ENCODE measurements around the gene TUBG1. TPM values are rescaled to one million over a fixed set of nuclear protein-coding genes. Genes with fewer than 3 reads are reported as not detected.

Gene TUBG1
- total RNA-seq, 4 donors from 2014 or later = 21.8 to 56.6 (median 40.6) TPM

Other genes starting within 250 kb of the TUBG1 start
- gene STAT3, start 221.2 kb upstream of the TUBG1 start, total RNA-seq = 100 to 1,000 TPM; 146 to 253 (median 205) TPM
- gene CAVIN1, start 186.4 kb upstream of the TUBG1 start, total RNA-seq = 1,000 to 10,000 TPM in 2 of 4 donors, 100 to 1,000 TPM in 2; 615 to 1,266 (median 897) TPM
- gene ATP6V0A1, start 150.8 kb upstream of the TUBG1 start, total RNA-seq = 10 to 100 TPM; 47.5 to 84.5 (median 65.4) TPM
- 10 to 100 TPM; 31.9 to 46.9 (median 35.7) TPM for gene NAGLU, start 73.4 kb upstream of the TUBG1 start, total RNA-seq
- gene HSD17B1, start 56.8 kb upstream of the TUBG1 start, total RNA-seq = 1 to 10 TPM in 1 of 4 donors, under 1 TPM in 3; 0.39 to 1.4 (median 0.69) TPM
- gene COASY, start 47.5 kb upstream of the TUBG1 start, total RNA-seq = 10 to 100 TPM; 16.8 to 25.8 (median 19.9) TPM
- gene MLX, start 42.6 kb upstream of the TUBG1 start, total RNA-seq = 10 to 100 TPM; 24.4 to 33.9 (median 26.0) TPM
- gene PSMC3IP, start 32.0 kb upstream of the TUBG1 start, total RNA-seq = 1 to 10 TPM; 4.0 to 6.8 (median 4.8) TPM
- gene RETREG3, start 309 bp upstream of the TUBG1 start, total RNA-seq = 10 to 100 TPM; 50.6 to 65.8 (median 54.4) TPM
- 10 to 100 TPM; 19.7 to 57.3 (median 33.7) TPM for gene TUBG2, start 49.6 kb downstream of the TUBG1 start, total RNA-seq
- 10 to 100 TPM; 13.7 to 40.8 (median 23.4) TPM for gene PLEKHH3, start 67.3 kb downstream of the TUBG1 start, total RNA-seq
- 1 to 10 TPM; 1.0 to 4.6 (median 1.5) TPM for gene CCR10, start 72.2 kb downstream of the TUBG1 start, total RNA-seq
- 10 to 100 TPM in 1 of 4 donors, 1 to 10 TPM in 3; 1.7 to 14.5 (median 9.1) TPM for gene CNTNAP1, start 72.8 kb downstream of the TUBG1 start, total RNA-seq
- gene EZH1, start 135.4 kb downstream of the TUBG1 start, total RNA-seq = 10 to 100 TPM; 57.2 to 90.4 (median 59.7) TPM
- 10 to 100 TPM in 3 of 4 donors, 1 to 10 TPM in 1; 4.0 to 27.4 (median 21.5) TPM for gene RAMP2, start 151.5 kb downstream of the TUBG1 start, total RNA-seq
- gene VPS25, start 163.8 kb downstream of the TUBG1 start, total RNA-seq = 10 to 100 TPM; 43.1 to 64.0 (median 44.8) TPM
- 1 to 10 TPM in 3 of 4 donors, under 1 TPM in 1; 0.78 to 6.7 (median 1.6) TPM for gene WNK4, start 170.9 kb downstream of the TUBG1 start, total RNA-seq
- 10 to 100 TPM; 55.3 to 81.4 (median 66.8) TPM for gene COA3, start 189.0 kb downstream of the TUBG1 start, total RNA-seq
- under 1 TPM in 3 of 4 donors, not detected in 1; 0.20 to 0.93 (median 0.78) TPM for gene CNTD1, start 189.2 kb downstream of the TUBG1 start, total RNA-seq
- gene BECN1, start 214.6 kb downstream of the TUBG1 start, total RNA-seq = 100 to 1,000 TPM; 143 to 185 (median 155) TPM
- 100 to 1,000 TPM in 1 of 4 donors, 10 to 100 TPM in 3; 60.7 to 109 (median 82.0) TPM for gene PSME3, start 223.7 kb downstream of the TUBG1 start, total RNA-seq
- 1 to 10 TPM in 3 of 4 donors, under 1 TPM in 1; 0.81 to 1.7 (median 1.4) TPM for gene AOC2, start 234.9 kb downstream of the TUBG1 start, total RNA-seq
- 100 to 1,000 TPM in 2 of 4 donors, 10 to 100 TPM in 2; 48.3 to 196 (median 108) TPM for gene AOC3, start 241.5 kb downstream of the TUBG1 start, total RNA-seq